ENCODE data around the gene BUD13. TPM values are rescaled to one million over a fixed set of nuclear protein-coding genes. Genes with fewer than 3 reads are reported as not detected.

The BUD13 gene
- total and polyA plus RNA-seq, 2 of the 13 experiments (the other 11 are each of a cell fraction or from before 2014, with no cell fraction given): 13.3 to 25.9 TPM

GRCh38 chr11:116813781-116814471 lies 41.1 kb upstream of the BUD13 start (continued):
- no peak; the same call in 1 of the 2 replicates for TF ChIP-seq HOXA3 (CRISPR knock-in tag; IDR thresholded peaks at IDR 0.05)
- no peak for TF ChIP-seq HCFC1 (IDR thresholded peaks at IDR 0.05; ENCODE audit: low read depth, low read length)
- TF ChIP-seq ZNF207 (IDR thresholded peaks at IDR 0.05; ENCODE audit: borderline replicate concordance): no peak
- no peak for TF ChIP-seq ARID3A (IDR thresholded peaks at IDR 0.05; ENCODE audit: low read depth, low read length)
- no peak for TF ChIP-seq NFAT5 (CRISPR knock-in tag; IDR thresholded peaks at IDR 0.05)
- TF ChIP-seq ZNF354B (CRISPR knock-in tag; IDR thresholded peaks at IDR 0.05): no peak
- TF ChIP-seq FOXJ3 (CRISPR knock-in tag; IDR thresholded peaks at IDR 0.05; ENCODE audit: borderline replicate concordance): no peak
- TF ChIP-seq ZNF691 (CRISPR knock-in tag; IDR thresholded peaks at IDR 0.05; ENCODE audit: borderline replicate concordance, low read depth): no peak
- no peak for TF ChIP-seq ZBTB7A (CRISPR knock-in tag; IDR thresholded peaks at IDR 0.05)
- peak; percentile 67 for TF ChIP-seq ELF3 (CRISPR knock-in tag; IDR thresholded peaks at IDR 0.05)
- no peak for TF ChIP-seq FUBP1 (CRISPR knock-in tag; IDR thresholded peaks at IDR 0.05; ENCODE audit: borderline replicate concordance)
- no peak for TF ChIP-seq ZNF597 (CRISPR knock-in tag; IDR thresholded peaks at IDR 0.05)
- no peak for TF ChIP-seq ZNF703 (CRISPR knock-in tag; IDR thresholded peaks at IDR 0.05; ENCODE audit: borderline replicate concordance)
- no peak for TF ChIP-seq NONO (IDR thresholded peaks at IDR 0.05)
- no peak for TF ChIP-seq NONO (CRISPR knock-in tag; conservative IDR thresholded peaks at IDR 0.05)
- no peak for TF ChIP-seq POLR2G (IDR thresholded peaks at IDR 0.05; ENCODE audit: low read depth, low read length)
- no peak for TF ChIP-seq YY1 (IDR thresholded peaks at IDR 0.05; ENCODE audit: insufficient read depth, insufficient replicate concordance, low read depth, low read length)
- TF ChIP-seq SOX13 (IDR thresholded peaks at IDR 0.05): no peak
- TF ChIP-seq SOX13 (CRISPR knock-in tag; conservative IDR thresholded peaks at IDR 0.05 in 1 of 2, IDR thresholded peaks at IDR 0.05 in 1 of 2): peak in 1 of 2 experiments; percentile 49; a peak in 1 of 4 replicates

Measured in HepG2 (cell line).